Lung (tissue), 12 donors: ENCODE results near the gene CPXM2. TPM values are rescaled to one million over a fixed set of nuclear protein-coding genes. Genes with fewer than 3 reads are reported as not detected.

Experiments used
- ATAC-seq: fragments of 200-7000 bp; cut with Tn5 transposase; one replicate; pipeline ENCODE4 v1.9.1; 2020; ENCODE audit warnings: moderate number of reproducible peaks; ENCODE audit not compliant: insufficient read depth, low FRiP score
- DNase-seq, 3 donors: peaks; one replicate each; pipeline ENCODE4 v3.0.0-alpha.2; 2013 to 2017
- H3K27ac ChIP-seq, 2 donors: one replicate each; pipeline ENCODE4 v1.5.1; 2013; ENCODE audit warnings: mild to moderate bottlenecking in 2 of 2, moderate library complexity in 2 of 2, control low read depth in 1 of 2, inconsistent platforms in 1 of 2, low read depth in 1 of 2, low read length in 1 of 2
- H3K27me3 ChIP-seq, 3 donors: one replicate each; pipeline ENCODE4 v1.5.1; 2013; ENCODE audit warnings: low read length in 2 of 3; ENCODE audit not compliant: control insufficient read depth in 3 of 3, insufficient read depth in 3 of 3
- H3K36me3 ChIP-seq, 4 donors: one replicate each; pipeline ENCODE4 v1.5.1; 2013; ENCODE audit warnings: low read length in 4 of 4, mild to moderate bottlenecking in 1 of 4, moderate library complexity in 1 of 4; ENCODE audit not compliant: control insufficient read depth in 4 of 4, insufficient read depth in 4 of 4
- H3K4me1 ChIP-seq, 5 donors: one replicate each; pipeline ENCODE4 v1.5.1; 2013; ENCODE audit warnings: low read length in 5 of 5, mild to moderate bottlenecking in 2 of 5, moderate library complexity in 1 of 5; ENCODE audit not compliant: control insufficient read depth in 5 of 5, insufficient read depth in 5 of 5
- H3K4me3 ChIP-seq: one replicate; pipeline ENCODE4 v1.5.1; 2013; ENCODE audit warnings: mild to moderate bottlenecking, control low read depth, moderate library complexity
- H3K9ac ChIP-seq, 2 donors: one replicate each; pipeline ENCODE4 v1.5.1; 2013; ENCODE audit warnings: low read length in 2 of 2, control low read depth in 1 of 2; ENCODE audit not compliant: insufficient read depth in 1 of 2
- H3K9me3 ChIP-seq, 4 donors: one replicate each; pipeline ENCODE4 v1.5.1; 2013; ENCODE audit warnings: low read length in 3 of 4, mild to moderate bottlenecking in 1 of 4, moderate library complexity in 1 of 4; ENCODE audit not compliant: control insufficient read depth in 4 of 4, insufficient read depth in 3 of 4
- WGBS, 2 donors: extraction: QIAGEN DNeasy Blood & Tissue Kit; methylation state at CpG; one replicate each; pipeline ENCODE4 v1.1.7; 2013; 5-methylcytosine and 5-hydroxymethylcytosine counted together
- polyA plus RNA-seq, 2 donors: library from polyadenylated mRNA; stranded (reverse); fragments of 200-250 nt; gene quantifications; one replicate each; pipeline ENCODE4 v1.2.1, GENCODE V29; 2013
- total RNA-seq, 2 donors: library from RNA; depleted of rRNA in 1 of 2; stranded (reverse); fragments of >200 nt in 1 of 2; gene quantifications; one replicate each; pipeline ENCODE4 v1.2.1, GENCODE V29; 2014 to 2021
- TF ChIP-seq, protein P1 (sequence below): IDR thresholded peaks from 2 replicates; pipeline ENCODE4 v1.5.1; 2012; ENCODE audit warnings: mild to moderate bottlenecking; ENCODE audit errors: control extremely low read depth, extremely low read depth
- donor health status: control.
- donor health status: control.
- donor health status: Bipolar disorder and iron deficiency.
- donor health status: healthy.
- donor health status: DM: yes; HTN: yes; CAD: no.

The CPXM2 gene
- total and polyA plus RNA-seq, 4 donors, result 0.66 to 5.0 (median 2.1) TPM

DNA sequence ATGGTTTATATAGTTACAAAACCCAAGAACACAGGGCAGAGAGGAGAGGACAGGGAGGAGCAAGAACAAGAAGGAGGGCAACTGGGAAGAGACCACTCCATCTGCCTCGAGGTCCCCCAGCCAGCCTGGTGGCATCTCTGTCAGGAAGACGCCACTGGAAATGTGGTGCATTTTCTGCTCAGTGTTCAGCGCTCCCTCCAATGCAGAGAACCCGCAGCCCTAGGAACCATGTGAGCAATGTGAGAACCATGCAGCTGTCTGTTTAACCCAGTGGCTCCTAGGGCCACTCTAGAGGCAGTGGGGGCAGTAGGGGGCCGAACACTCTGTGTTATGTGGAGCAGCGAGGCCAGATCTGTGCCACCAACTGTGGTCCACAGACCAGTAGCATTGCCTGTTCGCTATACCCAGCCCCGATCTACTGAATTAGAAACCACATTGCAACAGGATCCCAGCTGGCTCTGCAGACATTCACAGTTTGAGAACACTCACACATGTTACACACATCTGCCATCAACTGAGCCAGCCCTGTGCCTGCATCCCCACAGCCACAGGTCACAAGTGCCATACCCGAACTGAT, 110.2 kb downstream of the CPXM2 start:
- H3K27ac ChIP-seq, result no peak overlapping the region
- no peak for DNase-seq

DNA sequence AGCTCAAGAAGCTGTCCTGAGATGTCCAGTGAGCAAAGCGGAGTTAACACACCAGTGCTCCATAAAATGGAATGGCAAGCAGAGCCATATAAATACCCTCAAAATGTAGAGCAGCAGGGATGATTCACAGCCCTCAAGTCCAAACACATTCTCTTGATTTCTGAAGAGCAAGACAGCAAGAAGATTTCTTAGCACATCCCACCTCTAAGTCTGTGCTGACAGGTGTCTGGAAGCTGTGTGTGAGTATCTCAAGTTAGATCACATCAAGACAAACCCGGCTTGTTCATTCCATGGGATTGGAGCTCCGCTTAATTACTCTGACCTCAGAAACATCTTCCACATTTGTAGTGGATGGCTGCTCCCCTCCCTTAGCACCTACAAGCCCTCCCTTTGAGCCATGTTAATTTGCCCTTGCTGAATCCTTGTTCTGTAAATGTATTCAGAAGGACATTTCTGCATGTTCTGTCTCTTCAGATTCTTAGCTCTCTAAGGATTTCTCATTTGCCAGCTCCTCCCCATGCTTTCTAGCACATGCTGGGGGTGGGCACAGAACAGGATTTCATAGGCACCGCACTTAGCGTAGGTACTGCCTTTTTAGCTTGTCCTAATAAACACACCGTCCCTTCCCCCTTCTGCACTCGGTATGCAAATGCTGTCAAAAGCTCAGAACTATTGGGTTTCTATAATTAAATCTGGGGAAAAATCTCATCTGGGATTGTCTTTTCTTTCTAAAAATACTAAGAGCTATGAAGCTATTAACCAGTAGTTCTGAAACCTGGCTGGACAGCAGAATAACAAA, 112.7 kb downstream of the CPXM2 start:
- H3K4me3 ChIP-seq, result no peak overlapping the region
- ATAC-seq (no peak), DNase-seq (no peak)
- TF ChIP-seq, protein P1, sequence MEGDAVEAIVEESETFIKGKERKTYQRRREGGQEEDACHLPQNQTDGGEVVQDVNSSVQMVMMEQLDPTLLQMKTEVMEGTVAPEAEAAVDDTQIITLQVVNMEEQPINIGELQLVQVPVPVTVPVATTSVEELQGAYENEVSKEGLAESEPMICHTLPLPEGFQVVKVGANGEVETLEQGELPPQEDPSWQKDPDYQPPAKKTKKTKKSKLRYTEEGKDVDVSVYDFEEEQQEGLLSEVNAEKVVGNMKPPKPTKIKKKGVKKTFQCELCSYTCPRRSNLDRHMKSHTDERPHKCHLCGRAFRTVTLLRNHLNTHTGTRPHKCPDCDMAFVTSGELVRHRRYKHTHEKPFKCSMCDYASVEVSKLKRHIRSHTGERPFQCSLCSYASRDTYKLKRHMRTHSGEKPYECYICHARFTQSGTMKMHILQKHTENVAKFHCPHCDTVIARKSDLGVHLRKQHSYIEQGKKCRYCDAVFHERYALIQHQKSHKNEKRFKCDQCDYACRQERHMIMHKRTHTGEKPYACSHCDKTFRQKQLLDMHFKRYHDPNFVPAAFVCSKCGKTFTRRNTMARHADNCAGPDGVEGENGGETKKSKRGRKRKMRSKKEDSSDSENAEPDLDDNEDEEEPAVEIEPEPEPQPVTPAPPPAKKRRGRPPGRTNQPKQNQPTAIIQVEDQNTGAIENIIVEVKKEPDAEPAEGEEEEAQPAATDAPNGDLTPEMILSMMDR, result no peak
- H3K27ac ChIP-seq, result no peak overlapping the region
- H3K4me1 ChIP-seq, result no peaks in the 10 kb centered on the region
- H3K9me3 ChIP-seq, result no peaks in the 10 kb centered on the region
- H3K27me3 ChIP-seq, result peaks cover 0 to 4% (median 0%) of the 10 kb centered on the region in 3 donors
- 60 to 61% methylated on average over 7 of the region's 7 CpGs for WGBS, 2 donors
- H3K9ac ChIP-seq, result no peak overlapping the region
- no peaks in the 10 kb centered on the region for H3K36me3 ChIP-seq

More for the DNA sequence above, 110.2 kb downstream of the CPXM2 start:
- Histone ChIP-seq H3K27me3 (peaks cover 0 to 4% (median 0%) of the 10 kb centered on the region in 3 donors), H3K9ac (no peak overlapping the region), H3K9me3 (no peaks in the 10 kb centered on the region), H3K4me1 (no peaks in the 10 kb centered on the region), H3K36me3 (no peaks in the 10 kb centered on the region), H3K4me3 (no peak overlapping the region)
- 82 to 86% methylated on average over 9 of the region's 9 CpGs for WGBS, 2 donors
- TF ChIP-seq, protein P1, result no peak
- ATAC-seq, result no peak

DNA sequence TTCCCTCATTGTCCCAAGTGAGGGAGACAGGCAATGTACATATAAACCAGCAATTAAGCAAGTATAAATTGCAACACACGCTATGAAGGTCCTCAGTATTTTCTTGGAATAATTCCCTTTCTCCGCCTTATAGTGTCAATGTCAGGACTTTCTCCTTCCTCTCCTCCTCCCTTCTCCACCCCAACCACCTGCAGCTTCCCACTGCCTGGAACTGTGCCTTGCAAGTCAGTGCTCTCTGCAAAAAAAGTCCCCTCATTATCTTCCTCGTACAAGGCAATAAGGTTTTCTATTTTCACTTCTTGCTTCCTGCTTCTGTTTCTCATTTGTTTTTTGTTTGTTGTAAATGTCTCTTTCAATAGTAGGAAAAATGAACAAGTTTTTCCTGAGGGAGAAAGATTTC, 113.7 kb downstream of the CPXM2 start:
- DNase-seq, result no peak
- H3K4me1 ChIP-seq, result no peaks in the 10 kb centered on the region
- no peaks in the 10 kb centered on the region for H3K9me3 ChIP-seq
- H3K4me3 ChIP-seq, result no peak overlapping the region
- H3K36me3 ChIP-seq, result no peaks in the 10 kb centered on the region
- ATAC-seq, result no peak
- TF ChIP-seq, protein P1, result no peak
- no peak overlapping the region for H3K9ac ChIP-seq
- 65% methylated on average over 3 of the region's 3 CpGs for WGBS, 2 donors
- no peak overlapping the region for H3K27ac ChIP-seq
- H3K27me3 ChIP-seq, result peaks cover 0 to 4% (median 0%) of the 10 kb centered on the region in 3 donors
